Measurements from ENCODE around the gene OR6Y1. TPM values are rescaled to one million over a fixed set of nuclear protein-coding genes. Genes with fewer than 3 reads are reported as not detected.

The OR6Y1 gene
- total RNA-seq, 1 donor from 2014 or later: not detected

GRCh38 chr1:158507511-158507910 is 46.7 kb downstream of the OR6Y1 start:
- H3K9ac ChIP-seq (ENCODE audit: low read length): no peak overlapping the region
- no peak overlapping the region for H2AFZ ChIP-seq (ENCODE audit: low read depth, low read length)
- peaks cover 6% of the 10 kb centered on the region for H3K4me1 Mint-ChIP-seq (ENCODE audit: low read depth, unreplicated experiment)
- no peaks in the 10 kb centered on the region for H3K36me3 ChIP-seq (ENCODE audit: insufficient read depth, low read length)
- H3K9me3 ChIP-seq (ENCODE audit: insufficient read depth, low read depth, low read length): no peaks in the 10 kb centered on the region
- H3K4me2 ChIP-seq (ENCODE audit: low read length): no peak overlapping the region
- H4K20me1 ChIP-seq (ENCODE audit: insufficient read depth, low read length): no peaks in the 10 kb centered on the region
- no peak for TF ChIP-seq EZH2 (IDR thresholded peaks at IDR 0.05; ENCODE audit: insufficient read depth, low read length)
- no peak for TF ChIP-seq CTCF (IDR thresholded peaks at IDR 0.05; ENCODE audit: insufficient read depth, low read depth, low read length)
- no peaks in the 10 kb centered on the region for H3K4me1 ChIP-seq (ENCODE audit: insufficient read depth, low read length)
- no peak overlapping the region for H3K4me3 ChIP-seq (ENCODE audit: insufficient read depth, low read depth, low read length)
- no peaks in the 10 kb centered on the region for H3K9me3 Mint-ChIP-seq (ENCODE audit: unreplicated experiment)
- no peaks in the 10 kb centered on the region for H3K36me3 Mint-ChIP-seq (ENCODE audit: low read depth, unreplicated experiment)
- DNase-seq (ENCODE audit: low read depth): no peak
- no peak overlapping the region for H3K27ac Mint-ChIP-seq (ENCODE audit: unreplicated experiment)
- H3K27me3 Mint-ChIP-seq (ENCODE audit: low read depth, unreplicated experiment): no peaks in the 10 kb centered on the region
- H3K4me3 Mint-ChIP-seq (ENCODE audit: unreplicated experiment): no peak overlapping the region
- no peaks in the 10 kb centered on the region for H3K27me3 ChIP-seq (ENCODE audit: insufficient read depth, low read length)
- FAIRE-seq: no peak
- no peak overlapping the region for H3K27ac ChIP-seq (ENCODE audit: low read depth, low read length)
- H3K79me2 ChIP-seq (ENCODE audit: insufficient read depth, low read length): no peaks in the 10 kb centered on the region

GRCh38 chr1:158506369-158506987 is 47.7 kb downstream of the OR6Y1 start:
- H4K20me1 ChIP-seq (ENCODE audit: insufficient read depth, low read length): no peaks in the 10 kb centered on the region
- H3K4me1 Mint-ChIP-seq (ENCODE audit: low read depth, unreplicated experiment): peaks cover 6% of the 10 kb centered on the region
- no peaks in the 10 kb centered on the region for H3K27me3 Mint-ChIP-seq (ENCODE audit: low read depth, unreplicated experiment)
- H3K9ac ChIP-seq (ENCODE audit: low read length): no peak overlapping the region
- H3K27ac ChIP-seq (ENCODE audit: low read depth, low read length): no peak overlapping the region
- H3K4me3 Mint-ChIP-seq (ENCODE audit: unreplicated experiment): no peak overlapping the region
- H3K9me3 ChIP-seq (ENCODE audit: insufficient read depth, low read depth, low read length): no peaks in the 10 kb centered on the region
- H3K36me3 Mint-ChIP-seq (ENCODE audit: low read depth, unreplicated experiment): no peaks in the 10 kb centered on the region
- H3K4me2 ChIP-seq (ENCODE audit: low read length): no peak overlapping the region
- H3K27ac Mint-ChIP-seq (ENCODE audit: unreplicated experiment): no peak overlapping the region
- no peak overlapping the region for H3K4me3 ChIP-seq (ENCODE audit: insufficient read depth, low read depth, low read length)
- no peaks in the 10 kb centered on the region for H3K4me1 ChIP-seq (ENCODE audit: insufficient read depth, low read length)
- no peaks in the 10 kb centered on the region for H3K79me2 ChIP-seq (ENCODE audit: insufficient read depth, low read length)
- no peak for DNase-seq (ENCODE audit: low read depth)
- TF ChIP-seq EZH2 (IDR thresholded peaks at IDR 0.05; ENCODE audit: insufficient read depth, low read length) (no peak), CTCF (IDR thresholded peaks at IDR 0.05; ENCODE audit: insufficient read depth, low read depth, low read length) (no peak)
- no peaks in the 10 kb centered on the region for H3K36me3 ChIP-seq (ENCODE audit: insufficient read depth, low read length)
- no peak overlapping the region for H2AFZ ChIP-seq (ENCODE audit: low read depth, low read length)
- FAIRE-seq: no peak
- H3K9me3 Mint-ChIP-seq (ENCODE audit: unreplicated experiment): no peaks in the 10 kb centered on the region
- H3K27me3 ChIP-seq (ENCODE audit: insufficient read depth, low read length): no peaks in the 10 kb centered on the region

- no peaks in the 10 kb centered on the region for H4K20me1 ChIP-seq (ENCODE audit: insufficient read depth, low read length)
- FAIRE-seq (no peak), DNase-seq (ENCODE audit: low read depth) (no peak)
- no peak overlapping the region for H2AFZ ChIP-seq (ENCODE audit: low read depth, low read length)
- no peaks in the 10 kb centered on the region for H3K27me3 Mint-ChIP-seq (ENCODE audit: low read depth, unreplicated experiment)
- TF ChIP-seq CTCF (IDR thresholded peaks at IDR 0.05; ENCODE audit: insufficient read depth, low read depth, low read length) (no peak), EZH2 (IDR thresholded peaks at IDR 0.05; ENCODE audit: insufficient read depth, low read length) (no peak)
- H3K9me3 ChIP-seq (ENCODE audit: insufficient read depth, low read depth, low read length): no peaks in the 10 kb centered on the region
- no peak overlapping the region for H3K27ac Mint-ChIP-seq (ENCODE audit: unreplicated experiment)
- H3K4me1 Mint-ChIP-seq (ENCODE audit: low read depth, unreplicated experiment): no peaks in the 10 kb centered on the region
- H3K4me1 ChIP-seq (ENCODE audit: insufficient read depth, low read length): no peaks in the 10 kb centered on the region
- no peak overlapping the region for H3K4me2 ChIP-seq (ENCODE audit: low read length)
- H3K79me2 ChIP-seq (ENCODE audit: insufficient read depth, low read length): no peaks in the 10 kb centered on the region
- H3K9me3 Mint-ChIP-seq (ENCODE audit: unreplicated experiment): no peaks in the 10 kb centered on the region
- H3K4me3 Mint-ChIP-seq (ENCODE audit: unreplicated experiment): no peak overlapping the region
- no peaks in the 10 kb centered on the region for H3K36me3 Mint-ChIP-seq (ENCODE audit: low read depth, unreplicated experiment)
- no peaks in the 10 kb centered on the region for H3K27me3 ChIP-seq (ENCODE audit: insufficient read depth, low read length)
- no peaks in the 10 kb centered on the region for H3K36me3 ChIP-seq (ENCODE audit: insufficient read depth, low read length)
- no peak overlapping the region for H3K27ac ChIP-seq (ENCODE audit: low read depth, low read length)
- no peak overlapping the region for H3K4me3 ChIP-seq (ENCODE audit: insufficient read depth, low read depth, low read length)
- H3K9ac ChIP-seq (ENCODE audit: low read length): no peak overlapping the region
These were observed 57.8 kb downstream of the OR6Y1 start for GRCh38 chr1:158496374-158496773.
